ENCODE measurements around the gene FRMPD4.

FRMPD4 gene

GRCh38 chrX:12206413-12206812 lies 68.1 kb downstream of the FRMPD4 start:
- no peak for ATAC-seq
- TF ChIP-seq CSRNP3 (CRISPR knock-in tag; IDR thresholded peaks at IDR 0.05) (no peak), TOX (CRISPR knock-in tag; IDR thresholded peaks at IDR 0.05; ENCODE audit: borderline replicate concordance) (no peak), ESRRG (CRISPR knock-in tag; IDR thresholded peaks at IDR 0.05) (no peak), OSR1 (CRISPR knock-in tag; IDR thresholded peaks at IDR 0.05) (no peak), BACH2 (CRISPR knock-in tag; IDR thresholded peaks at IDR 0.05; ENCODE audit: borderline replicate concordance) (no peak), ZFP30 (CRISPR knock-in tag; IDR thresholded peaks at IDR 0.05) (no peak), PPARA (CRISPR knock-in tag; IDR thresholded peaks at IDR 0.05; ENCODE audit: borderline replicate concordance) (no peak), CREB5 (CRISPR knock-in tag; IDR thresholded peaks at IDR 0.05; ENCODE audit: low read depth) (no peak)

- ATAC-seq: peak; percentile 63
- TF ChIP-seq ZNF70 (CRISPR knock-in tag; IDR thresholded peaks at IDR 0.05) (no peak), PATZ1 (CRISPR knock-in tag; IDR thresholded peaks at IDR 0.05; ENCODE audit: borderline replicate concordance) (no peak), PPARA (CRISPR knock-in tag; IDR thresholded peaks at IDR 0.05; ENCODE audit: borderline replicate concordance) (no peak), POU6F1 (CRISPR knock-in tag; IDR thresholded peaks at IDR 0.05; ENCODE audit: borderline replicate concordance, low read depth) (no peak), ZC3H10 (CRISPR knock-in tag; IDR thresholded peaks at IDR 0.05) (no peak), GLIS3 (CRISPR knock-in tag; IDR thresholded peaks at IDR 0.05) (no peak), CREB5 (CRISPR knock-in tag; IDR thresholded peaks at IDR 0.05; ENCODE audit: low read depth) (no peak), ZNF8 (CRISPR knock-in tag; IDR thresholded peaks at IDR 0.05) (no peak), RARB (CRISPR knock-in tag; IDR thresholded peaks at IDR 0.05) (no peak), CSRNP3 (CRISPR knock-in tag; IDR thresholded peaks at IDR 0.05) (no peak), BACH2 (CRISPR knock-in tag; IDR thresholded peaks at IDR 0.05; ENCODE audit: borderline replicate concordance) (no peak), OSR1 (CRISPR knock-in tag; IDR thresholded peaks at IDR 0.05) (no peak), ISL1 (CRISPR knock-in tag; IDR thresholded peaks at IDR 0.05) (no peak), TCF4 (CRISPR knock-in tag; IDR thresholded peaks at IDR 0.05; ENCODE audit: borderline replicate concordance) (no peak), ESRRG (CRISPR knock-in tag; IDR thresholded peaks at IDR 0.05) (no peak), ZNF565 (CRISPR knock-in tag; conservative IDR thresholded peaks at IDR 0.05; ENCODE audit: low read depth) (no peak)
Measured at GRCh38 chrX:12210196-12210815, 72.0 kb downstream of the FRMPD4 start.

GRCh38 chrX:12210971-12211370 lies 72.7 kb downstream of the FRMPD4 start:
- no peak for TF ChIP-seq PATZ1 (CRISPR knock-in tag; IDR thresholded peaks at IDR 0.05; ENCODE audit: borderline replicate concordance)
- TF ChIP-seq ZNF565 (CRISPR knock-in tag; conservative IDR thresholded peaks at IDR 0.05; ENCODE audit: low read depth): no peak
- TF ChIP-seq TSHZ2 (CRISPR knock-in tag; IDR thresholded peaks at IDR 0.05): no peak
- TF ChIP-seq ZNF70 (CRISPR knock-in tag; IDR thresholded peaks at IDR 0.05): no peak
- no peak for TF ChIP-seq CSDC2 (CRISPR knock-in tag; IDR thresholded peaks at IDR 0.05)
- TF ChIP-seq CSRNP3 (CRISPR knock-in tag; IDR thresholded peaks at IDR 0.05): no peak
- ATAC-seq: peak; percentile 19; the same call in 1 of the 3 replicates

Data from SK-N-SH treated with all-trans-retinoic acid at 6 μM for 48 hours (cell line).